GM10248 (cell line): Measurements from ENCODE around the gene AKR1C2.
"Not testable (repeated sequence)": the region's sequence is repeated elsewhere in the genome, so short reads cannot be mapped to it uniquely, and the experiment has no call there.

Experiments used
- CTCF ChIA-PET: fragments of 300-600 bp; sonication (Branson Sonifier 250); formaldehyde crosslinking; extraction: SDS; loops from one replicate; lab custom pipeline; 2021; ENCODE audit warnings: antibody characterized with exemption; lab: Yijun Ruan, JAX
- POLR2A ChIA-PET: fragments of 350-650 bp; sonication (Branson Sonifier 250); formaldehyde crosslinking; extraction: SDS; loops from one replicate; lab custom pipeline; 2020; ENCODE audit warnings: antibody characterized with exemption; lab: Yijun Ruan, JAX
- DNase-seq: peaks from one replicate; pipeline ENCODE4 v3.0.0; 2012; ENCODE audit errors: extremely low spot score
- CTCF ChIP-seq: IDR thresholded peaks from 2 replicates; pipeline ENCODE4 v1.5.1; 2012; ENCODE audit warnings: mild to moderate bottlenecking, low read depth; ENCODE audit errors: extremely low read depth, missing control alignments, control extremely low read depth

The AKR1C2 gene

DNA sequence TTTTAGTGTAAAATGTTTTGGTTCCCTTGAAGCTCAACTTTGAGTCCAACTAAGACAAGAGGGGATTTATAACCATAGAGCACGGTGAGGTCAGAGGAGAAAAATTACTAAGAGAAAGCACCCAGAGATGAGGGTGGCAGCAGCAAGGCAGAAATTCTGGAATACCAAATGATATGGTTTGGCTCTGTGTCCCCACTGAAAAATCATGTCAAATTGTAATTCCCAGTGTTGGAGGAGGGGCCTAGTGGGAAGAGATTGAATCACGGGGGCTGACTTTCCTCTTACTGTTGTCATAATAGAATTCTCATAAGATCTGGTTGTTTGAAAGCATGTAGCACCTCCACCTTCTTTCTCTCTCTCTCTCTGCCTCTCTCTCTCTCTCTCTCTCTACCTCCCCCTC, 59.8 kb downstream of the AKR1C2 start:
- ChIA-PET POLR2A (no interaction called here), CTCF (interaction anchor here (0.9 kb wide), 1 partner anchor 9 kb away, joined by 3 read pairs; no protein-coding TSS in a partner anchor)
- no peak for DNase-seq
- no peak for TF ChIP-seq CTCF

DNA sequence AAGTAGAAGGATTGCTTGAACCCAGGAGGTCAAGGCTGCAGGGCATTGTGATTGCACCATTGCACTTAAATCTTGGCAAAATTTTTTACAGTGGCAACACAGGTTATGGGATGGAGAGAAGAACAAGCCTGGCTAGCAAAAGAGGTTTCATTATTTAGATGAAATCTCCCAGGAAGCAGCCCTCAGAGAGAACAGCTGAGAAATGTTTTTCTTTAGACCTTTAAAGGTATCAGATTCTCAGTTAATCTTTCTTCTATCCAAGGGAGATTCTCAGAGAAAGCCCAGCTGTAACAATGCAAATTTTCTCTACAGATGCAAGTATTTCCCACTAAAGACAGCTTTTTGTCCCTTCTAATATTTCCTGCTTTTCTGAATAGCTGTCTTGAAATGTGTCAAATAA, 60.2 kb downstream of the AKR1C2 start:
- POLR2A ChIA-PET, DNase-seq: not testable (repeated sequence)
- CTCF ChIA-PET: interaction anchor here (0.9 kb wide), 1 partner anchor 10 kb away, joined by 3 read pairs; no protein-coding TSS in a partner anchor

GRCh38 chr10:4942931-4943330, 60.7 kb downstream of the AKR1C2 start:
- CTCF ChIA-PET, POLR2A ChIA-PET, DNase-seq: not testable (repeated sequence)

- POLR2A ChIA-PET: no interaction called here
- no peak for DNase-seq
- no peak for TF ChIP-seq CTCF
- CTCF ChIA-PET: no interaction called here
These were observed 61.9 kb downstream of the AKR1C2 start for GRCh38 chr10:4941540-4942330.

DNA sequence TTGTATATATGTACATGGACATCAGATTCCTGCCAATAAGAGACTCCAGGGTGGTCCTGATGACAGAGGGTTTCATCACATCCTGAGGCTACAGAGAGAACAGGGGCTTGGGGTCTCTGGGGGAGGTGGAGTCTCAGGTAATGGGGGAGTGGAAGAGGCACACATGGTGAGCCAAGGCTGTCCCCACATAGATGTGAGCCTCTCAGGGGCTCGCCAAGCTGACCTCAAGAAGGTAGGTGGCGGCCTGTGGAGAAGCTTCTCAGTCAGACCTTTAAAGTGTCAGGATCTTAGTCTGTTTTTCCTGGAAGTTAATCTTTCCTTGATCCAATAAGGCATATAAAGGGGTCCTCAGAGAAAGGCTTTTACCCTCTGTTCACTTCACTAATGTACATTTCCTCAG, 62.7 kb downstream of the AKR1C2 start:
- CTCF ChIA-PET, POLR2A ChIA-PET, DNase-seq: not testable (repeated sequence)

- CTCF ChIA-PET, DNase-seq, POLR2A ChIA-PET: not testable (repeated sequence)
These were observed 63.6 kb downstream of the AKR1C2 start for GRCh38 chr10:4940073-4940428.

DNA sequence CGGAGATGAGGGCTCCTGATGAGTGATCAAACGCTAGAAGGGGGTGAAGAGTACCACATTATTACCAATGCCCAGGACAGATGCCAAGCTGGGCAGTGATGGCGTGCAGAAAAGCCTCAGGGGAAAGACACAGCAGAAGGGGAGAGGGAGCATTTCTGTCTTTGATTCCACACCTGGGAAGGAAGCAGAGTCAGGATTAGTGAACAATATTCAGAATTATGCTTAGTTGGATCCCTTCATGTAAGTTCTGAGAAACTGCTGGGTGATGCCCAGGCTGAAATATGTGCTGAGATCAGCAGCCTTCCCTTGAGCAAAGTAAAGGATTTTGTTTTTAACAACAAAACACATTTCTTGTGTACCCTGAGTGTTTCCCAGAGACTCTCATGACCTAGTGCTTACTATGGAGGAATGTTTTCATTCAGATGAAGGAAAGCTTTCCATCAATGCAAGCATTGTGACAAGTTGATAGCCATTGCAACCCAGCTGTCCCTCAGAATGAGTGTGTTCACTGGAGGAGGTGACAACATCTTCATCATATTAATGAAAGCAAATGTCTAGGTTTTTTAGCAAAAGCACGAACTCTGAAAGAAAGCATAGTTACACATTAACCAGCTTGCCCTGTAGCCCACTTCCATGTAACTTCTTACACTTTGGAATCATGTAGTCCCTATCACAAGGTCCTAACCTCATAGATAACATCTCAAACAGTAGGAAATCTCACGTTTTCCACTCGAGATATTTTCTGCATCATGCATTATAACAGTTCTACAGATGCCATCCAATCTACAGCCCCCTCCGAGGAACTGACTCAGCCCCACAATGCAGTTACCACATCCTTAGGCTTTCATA, 64.2 kb downstream of the AKR1C2 start:
- no peak for TF ChIP-seq CTCF
- no peak for DNase-seq
- CTCF ChIA-PET: no interaction called here
- POLR2A ChIA-PET: no interaction called here
